Keratinocyte (primary cell): ENCODE data around the gene MLLT1. TPM values are rescaled to one million over a fixed set of nuclear protein-coding genes. Genes with fewer than 3 reads are reported as not detected.

ENCODE experiments used
- DNase-seq: peaks from one replicate; pipeline ENCODE4 v3.0.0-alpha.2; 2011; ENCODE audit warnings: low read depth, missing footprints, low spot score
- FAIRE-seq: peaks from 2 replicates; lab custom pipeline; 2011; peaks lifted over from hg19 to GRCh38; lab: Jason Lieb, UNC
- H2AFZ ChIP-seq: 2 replicates; pipeline ENCODE4 v1.6.0; 2012; ENCODE audit warnings: low read length, control low read depth, inconsistent platforms; ENCODE audit not compliant: control insufficient read depth
- H3K27ac ChIP-seq: 2 replicates; pipeline ENCODE4 v1.5.1; 2011; ENCODE audit warnings: low read length; ENCODE audit not compliant: control insufficient read depth, insufficient read depth
- H3K27me3 ChIP-seq: 3 replicates; pipeline ENCODE4 v1.6.0; 2011; ENCODE audit warnings: low read length; ENCODE audit not compliant: control insufficient read depth, insufficient read depth; ENCODE audit errors: extremely low read depth
- H3K36me3 ChIP-seq, 2 experiments: 2 replicates in 1 of 2; 3 replicates in 1 of 2; pipeline ENCODE4 v1.5.1; 2011; ENCODE audit warnings: low read length in 2 of 2, mild to moderate bottlenecking in 1 of 2; ENCODE audit not compliant: control insufficient read depth in 2 of 2, insufficient read depth in 2 of 2; ENCODE audit errors: extremely low read depth in 1 of 2
- H3K4me1 ChIP-seq: 3 replicates; pipeline ENCODE4 v1.5.1; 2011; ENCODE audit warnings: low read length; ENCODE audit not compliant: control insufficient read depth, insufficient read depth; ENCODE audit errors: extremely low read depth
- H3K4me2 ChIP-seq: 3 replicates; pipeline ENCODE4 v1.6.0; 2011; ENCODE audit warnings: low read depth, low read length; ENCODE audit not compliant: control insufficient read depth, insufficient read depth; ENCODE audit errors: extremely low read depth
- H3K4me3 ChIP-seq, 3 experiments: fragments of 200-600 bp in 1 of 3; sonication (generic) in 1 of 3; 2 replicates in 2 of 3; 3 replicates in 1 of 3; pipeline ENCODE4 v1.5.1; 2011 to 2016; ENCODE audit warnings: low read length in 3 of 3, mild to moderate bottlenecking in 3 of 3, control low read depth in 2 of 3, inconsistent platforms in 1 of 3, low read depth in 1 of 3, mixed read lengths in 1 of 3, mixed run types in 1 of 3, moderate library complexity in 1 of 3; ENCODE audit not compliant: control insufficient read depth in 2 of 3, insufficient read depth in 2 of 3; ENCODE audit errors: extremely low read depth in 1 of 3
- H3K79me2 ChIP-seq: 2 replicates; pipeline ENCODE4 v1.6.0; 2012; ENCODE audit warnings: low read length; ENCODE audit not compliant: control insufficient read depth, insufficient read depth
- H3K9ac ChIP-seq: 3 replicates; pipeline ENCODE4 v1.6.0; 2011; ENCODE audit warnings: low read length; ENCODE audit not compliant: control insufficient read depth, insufficient read depth; ENCODE audit errors: extremely low read depth
- H3K9me1 ChIP-seq: 3 replicates; pipeline ENCODE4 v1.6.0; 2011; ENCODE audit warnings: low read length; ENCODE audit not compliant: control insufficient read depth, insufficient read depth; ENCODE audit errors: extremely low read depth
- H3K9me3 ChIP-seq: 2 replicates; pipeline ENCODE4 v1.5.1; 2012; ENCODE audit warnings: low read depth, low read length; ENCODE audit not compliant: control insufficient read depth
- H4K20me1 ChIP-seq: 3 replicates; pipeline ENCODE4 v1.6.0; 2011; ENCODE audit warnings: low read length; ENCODE audit not compliant: control insufficient read depth, insufficient read depth; ENCODE audit errors: extremely low read depth
- CTCF ChIP-seq, 3 experiments: IDR thresholded peaks in 1 of 3; conservative IDR thresholded peaks in 1 of 3; optimal IDR thresholded peaks in 1 of 3; 2 replicates in 2 of 3; 3 replicates in 1 of 3; pipeline versions ENCODE3 to v1.5.1; 2011; ENCODE audit warnings: low read length in 3 of 3, mild to moderate bottlenecking in 3 of 3, moderate library complexity in 2 of 3, control low read depth in 1 of 3, inconsistent platforms in 1 of 3; ENCODE audit not compliant: insufficient read depth in 2 of 3; ENCODE audit errors: extremely low read depth in 1 of 3
- EZH2 ChIP-seq: IDR thresholded peaks from one replicate; pipeline ENCODE4 v1.6.1; 2012; ENCODE audit warnings: inconsistent platforms, mild to moderate bottlenecking, low read length, moderate library complexity
- dilution Hi-C: fragments of 300-500 bp; cut with MboI; formaldehyde crosslinking; loops from one replicate; pipeline ENCODE4 v1.7.0; 2020; ENCODE audit warnings: low sequenced_read_pairs; ENCODE audit not compliant: extremely low pct_ligation_motif_present
- polyA plus RNA-seq, 5 experiments: library from polyadenylated mRNA; depleted of rRNA in 3 of 5; stranded (reverse) in 3 of 5; stranded (forward) in 1 of 5; unstranded in 1 of 5; fragments of >200 nt; gene quantifications; 1 replicate in 1 of 5; 2 replicates in 3 of 5; 3 replicates in 1 of 5; pipeline versions ENCODE4 v1.2.1 to v1.2.3, GENCODE V29; 2011 to 2012; ENCODE audit warnings: missing spikeins in 2 of 5, low read depth in 1 of 5, low replicate concordance in 1 of 5

MLLT1 gene
- polyA plus RNA-seq, 1 donor (not counting 4 experiments of a cell fraction or from before 2014, with no cell fraction given) = 8.3 TPM

GRCh38 chr19:6232601-6233055 is 47.1 kb downstream of the MLLT1 start:
- no peak for TF ChIP-seq EZH2
- no peak for TF ChIP-seq CTCF (optimal IDR thresholded peaks at IDR 0.05 in 1 of 3, IDR thresholded peaks at IDR 0.05 in 1 of 3, conservative IDR thresholded peaks at IDR 0.05 in 1 of 3; ENCODE audit: extremely low read depth in 1 of 3, insufficient read depth in 2 of 3, low read length in 3 of 3)
- Histone ChIP-seq H3K9me1 (peaks cover 6% of the 10 kb centered on the region), H3K27me3 (no peaks in the 10 kb centered on the region), H3K9me3 (no peaks in the 10 kb centered on the region), H3K4me2 (no peak overlapping the region), H3K4me3 (no peak overlapping the region), H3K27ac (no peak overlapping the region), H3K4me1 (peaks cover 28% of the 10 kb centered on the region), H3K9ac (no peak overlapping the region), H2AFZ (no peak overlapping the region), H3K36me3 (peaks cover 5 to 9% of the 10 kb centered on the region in 2 experiments), H3K79me2 (peaks cover 75% of the 10 kb centered on the region), H4K20me1 (peaks cover 34% of the 10 kb centered on the region)
- DNase-seq (no peak), FAIRE-seq (peak; percentile 26)
- dilution Hi-C loops = no loop called here

- DNase-seq (no peak), FAIRE-seq (no peak)
- dilution Hi-C loops = no loop called here
- Histone ChIP-seq H3K4me1 (peaks cover 17% of the 10 kb centered on the region), H4K20me1 (peaks cover 24% of the 10 kb centered on the region), H3K4me3 (no peak overlapping the region), H3K9me1 (no peaks in the 10 kb centered on the region), H3K36me3 (peaks cover 9 to 14% of the 10 kb centered on the region in 2 experiments), H3K79me2 (peaks cover 63% of the 10 kb centered on the region), H3K27me3 (no peaks in the 10 kb centered on the region), H3K4me2 (no peak overlapping the region), H2AFZ (no peak overlapping the region), H3K9me3 (no peaks in the 10 kb centered on the region), H3K27ac (no peak overlapping the region), H3K9ac (no peak overlapping the region)
- TF ChIP-seq CTCF (optimal IDR thresholded peaks at IDR 0.05 in 1 of 3, IDR thresholded peaks at IDR 0.05 in 1 of 3, conservative IDR thresholded peaks at IDR 0.05 in 1 of 3; ENCODE audit: extremely low read depth in 1 of 3, insufficient read depth in 2 of 3, low read length in 3 of 3) (no peak), EZH2 (no peak)
These were observed 48.8 kb downstream of the MLLT1 start for GRCh38 chr19:6230991-6231448.
